Activated naive CD4-positive, alpha-beta T cell treated with anti-CD3 and anti-CD28 coated beads, Interleukin-2, amount 50 U/mL, for 24 hours (primary cell): ENCODE data around the gene CCDC6.

ENCODE experiments used
- H3K27ac Mint-ChIP-seq: one replicate; pipeline ENCODE4 v1.8.0; 2021; ENCODE audit warnings: mild to moderate bottlenecking, mixed read lengths
- H3K27me3 Mint-ChIP-seq: one replicate; pipeline ENCODE4 v1.8.0; 2021; ENCODE audit warnings: mixed read lengths
- H3K36me3 Mint-ChIP-seq: one replicate; pipeline ENCODE4 v1.8.0; 2021; ENCODE audit warnings: mixed read lengths
- H3K4me1 Mint-ChIP-seq: one replicate; pipeline ENCODE4 v1.8.0; 2021; ENCODE audit warnings: mixed read lengths
- H3K4me3 Mint-ChIP-seq: one replicate; pipeline ENCODE4 v1.8.0; 2021; ENCODE audit warnings: mild to moderate bottlenecking, mixed read lengths
- H3K9me3 Mint-ChIP-seq: one replicate; pipeline ENCODE4 v1.8.0; 2021; ENCODE audit warnings: mixed read lengths

Gene CCDC6

DNA sequence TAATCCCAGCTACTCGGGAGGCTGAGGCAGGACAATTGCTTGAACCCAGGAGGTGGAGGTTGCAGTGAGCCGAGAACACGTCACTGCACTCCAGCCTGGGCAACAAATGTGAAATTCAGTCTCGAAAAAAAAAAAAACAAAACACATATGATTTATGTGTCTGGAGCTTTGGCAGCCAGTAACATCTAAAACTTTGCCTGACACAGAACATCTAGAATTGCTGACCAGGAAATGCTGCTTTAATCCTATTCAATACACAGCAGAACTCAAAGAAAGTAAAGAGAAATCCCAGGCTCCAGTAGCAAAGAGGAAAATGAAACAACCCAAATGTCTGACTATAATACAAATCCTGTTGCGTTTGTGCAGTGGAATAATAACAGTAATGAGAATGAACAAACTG is 4.5 kb upstream of the CCDC6 start:
- peaks cover 27% of the 10 kb centered on the region for H3K4me1 Mint-ChIP-seq
- peaks cover 3% of the 10 kb centered on the region for H3K36me3 Mint-ChIP-seq
- H3K9me3 Mint-ChIP-seq: peaks cover 6% of the 10 kb centered on the region
- no peaks in the 10 kb centered on the region for H3K27me3 Mint-ChIP-seq
- H3K4me3 Mint-ChIP-seq: no peak overlapping the region
- no peak overlapping the region for H3K27ac Mint-ChIP-seq

DNA sequence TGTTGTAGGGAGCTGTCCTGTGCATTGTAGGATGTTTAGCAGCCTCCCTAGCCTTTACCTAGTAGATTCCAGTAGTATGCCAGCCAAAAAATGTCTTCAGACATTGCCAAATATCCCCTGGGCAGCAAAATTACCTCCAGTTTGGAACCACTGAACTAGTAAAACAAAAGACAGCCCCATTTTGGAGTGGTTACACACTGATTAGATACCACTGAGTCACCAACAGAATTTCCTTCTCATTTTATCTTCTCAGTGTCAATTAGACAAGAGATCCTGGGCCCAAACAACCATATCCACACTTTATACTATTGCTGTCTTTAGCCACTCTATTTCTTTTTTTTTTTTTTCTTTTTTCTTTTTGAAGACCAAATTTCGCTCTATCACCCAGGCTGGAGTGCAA is 3.5 kb upstream of the CCDC6 start:
- Mint-ChIP-seq H3K27ac (no peak overlapping the region), H3K4me3 (no peak overlapping the region), H3K27me3 (no peaks in the 10 kb centered on the region), H3K9me3 (peaks cover 6% of the 10 kb centered on the region), H3K4me1 (peaks cover 32% of the 10 kb centered on the region), H3K36me3 (peaks cover 3% of the 10 kb centered on the region)

DNA sequence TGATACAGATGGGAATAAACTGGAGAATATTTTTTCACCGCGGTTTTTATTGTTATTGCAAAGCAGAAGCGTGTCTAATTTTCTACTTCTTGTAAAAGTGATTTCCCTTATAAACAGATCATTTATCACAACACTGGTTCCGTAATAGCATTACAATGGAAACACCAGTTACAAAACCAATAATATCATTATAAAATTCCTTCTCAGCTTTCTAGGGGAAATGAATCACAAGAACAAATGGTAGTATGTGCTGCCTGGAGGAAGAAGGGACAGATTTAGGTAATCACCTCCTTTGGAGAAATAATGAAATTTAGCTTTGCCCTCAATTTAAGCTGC is 2.4 kb upstream of the CCDC6 start:
- Mint-ChIP-seq H3K9me3 (peaks cover 2% of the 10 kb centered on the region), H3K27me3 (no peaks in the 10 kb centered on the region), H3K27ac (peak overlapping the region; percentile 97), H3K36me3 (peaks cover 4% of the 10 kb centered on the region), H3K4me3 (peak overlapping the region; percentile 95), H3K4me1 (peaks cover 43% of the 10 kb centered on the region)

DNA sequence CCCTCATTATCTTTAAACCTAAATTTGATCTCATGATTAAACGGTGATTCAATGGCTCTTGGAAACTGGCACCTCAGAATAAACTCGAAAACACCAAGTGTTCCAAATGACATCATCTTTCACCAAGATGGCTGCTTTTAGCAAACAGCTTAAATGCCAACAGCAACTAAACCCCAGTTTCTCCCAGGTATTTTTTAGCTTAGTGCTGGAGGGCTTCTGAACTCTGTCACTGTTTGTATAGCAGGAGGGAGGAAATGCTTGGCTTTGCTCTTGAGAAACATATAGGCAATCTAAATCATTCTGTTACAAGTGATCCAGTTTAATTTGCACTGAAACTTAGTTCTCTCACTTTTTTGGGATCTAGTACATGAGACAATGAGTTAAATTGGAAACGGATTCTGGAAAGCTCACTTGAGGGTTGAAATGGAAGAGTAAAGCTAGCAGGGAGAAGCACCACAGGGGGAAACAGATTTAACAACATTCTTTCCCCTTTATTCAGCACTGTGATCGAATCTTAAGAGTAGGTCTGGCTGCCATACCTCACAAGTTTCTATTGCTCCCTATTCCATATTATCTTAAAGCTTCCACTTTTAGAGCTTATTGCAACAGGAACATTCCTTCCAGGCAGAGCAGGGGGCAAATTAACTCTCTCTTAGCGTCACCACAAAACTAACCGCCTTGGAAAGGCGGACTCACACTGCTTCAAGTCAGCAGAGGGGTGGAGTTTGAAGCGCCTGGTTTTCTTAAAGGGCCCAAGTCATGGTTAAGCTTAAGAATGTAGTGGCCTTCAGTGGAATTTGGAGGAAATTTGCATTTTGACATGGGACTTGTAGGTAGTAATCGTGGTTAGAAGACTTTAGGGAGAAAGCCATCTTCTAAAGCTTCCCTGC is 1.8 kb upstream of the CCDC6 start:
- Mint-ChIP-seq H3K4me1 (peaks cover 48% of the 10 kb centered on the region), H3K36me3 (peaks cover 2% of the 10 kb centered on the region), H3K4me3 (peak overlapping the region; percentile 95), H3K27me3 (no peaks in the 10 kb centered on the region), H3K9me3 (no peaks in the 10 kb centered on the region), H3K27ac (peak overlapping the region; percentile 97)

DNA sequence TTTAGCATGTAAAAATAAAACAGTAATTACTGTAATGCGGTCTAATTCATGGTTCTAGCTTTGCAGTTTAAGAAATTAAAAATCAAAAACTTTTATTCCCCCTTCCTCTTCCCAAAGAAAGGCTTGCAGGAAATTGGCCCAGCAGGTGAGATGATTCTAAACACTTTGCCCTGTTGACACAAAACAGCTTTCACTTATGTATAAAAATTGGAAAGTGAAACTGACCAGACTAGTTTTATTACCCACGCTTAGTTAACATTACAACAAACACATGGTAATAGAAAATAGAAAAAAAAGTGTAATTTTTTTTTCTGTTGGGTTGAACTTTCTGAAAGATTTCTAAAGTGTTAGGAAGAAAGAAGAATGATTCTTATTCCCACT is 1.2 kb upstream of the CCDC6 start:
- Mint-ChIP-seq H3K36me3 (peaks cover 7% of the 10 kb centered on the region), H3K9me3 (no peaks in the 10 kb centered on the region), H3K4me3 (peak overlapping the region; percentile 95), H3K27me3 (no peaks in the 10 kb centered on the region), H3K27ac (peak overlapping the region; percentile 97), H3K4me1 (peaks cover 54% of the 10 kb centered on the region)

DNA sequence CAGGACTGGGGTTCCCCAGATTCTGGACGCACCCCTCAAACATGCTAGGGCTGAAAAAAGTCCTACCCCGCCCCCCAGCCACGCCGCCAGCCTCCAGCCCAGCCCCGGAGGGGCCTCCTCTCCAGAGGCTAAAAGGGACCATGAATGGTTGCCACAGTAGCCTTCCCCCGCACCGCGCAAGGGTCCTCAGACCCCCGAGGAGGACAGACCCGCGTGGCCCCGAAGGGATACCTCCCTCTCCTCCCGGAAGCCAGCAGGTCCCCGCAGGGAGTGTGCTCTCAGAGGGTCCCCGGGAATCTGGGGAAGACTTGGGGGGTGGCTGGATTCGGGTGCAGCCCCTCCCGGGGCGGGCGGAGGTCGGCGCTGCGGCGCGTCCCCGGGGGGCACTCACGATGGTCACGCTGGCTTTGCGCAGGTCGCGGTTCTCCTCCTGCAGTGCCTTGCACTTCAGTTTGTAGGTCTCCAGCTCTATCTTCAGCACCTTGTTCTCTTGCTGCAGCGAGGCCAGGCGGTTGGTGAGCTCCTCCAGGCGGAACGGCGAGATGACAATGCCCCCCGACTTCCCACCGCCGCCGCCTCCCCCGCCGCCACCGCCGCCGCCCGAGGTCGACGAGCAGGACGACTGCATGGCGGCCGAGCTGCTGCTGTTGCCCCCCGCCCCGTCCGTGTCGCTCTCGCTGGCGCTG is 482 bp downstream of the CCDC6 start:
- Mint-ChIP-seq H3K36me3 (peaks cover 8% of the 10 kb centered on the region), H3K27ac (peak overlapping the region; percentile 97), H3K9me3 (no peaks in the 10 kb centered on the region), H3K4me3 (peak overlapping the region; percentile 95), H3K27me3 (no peaks in the 10 kb centered on the region), H3K4me1 (peaks cover 67% of the 10 kb centered on the region)

DNA sequence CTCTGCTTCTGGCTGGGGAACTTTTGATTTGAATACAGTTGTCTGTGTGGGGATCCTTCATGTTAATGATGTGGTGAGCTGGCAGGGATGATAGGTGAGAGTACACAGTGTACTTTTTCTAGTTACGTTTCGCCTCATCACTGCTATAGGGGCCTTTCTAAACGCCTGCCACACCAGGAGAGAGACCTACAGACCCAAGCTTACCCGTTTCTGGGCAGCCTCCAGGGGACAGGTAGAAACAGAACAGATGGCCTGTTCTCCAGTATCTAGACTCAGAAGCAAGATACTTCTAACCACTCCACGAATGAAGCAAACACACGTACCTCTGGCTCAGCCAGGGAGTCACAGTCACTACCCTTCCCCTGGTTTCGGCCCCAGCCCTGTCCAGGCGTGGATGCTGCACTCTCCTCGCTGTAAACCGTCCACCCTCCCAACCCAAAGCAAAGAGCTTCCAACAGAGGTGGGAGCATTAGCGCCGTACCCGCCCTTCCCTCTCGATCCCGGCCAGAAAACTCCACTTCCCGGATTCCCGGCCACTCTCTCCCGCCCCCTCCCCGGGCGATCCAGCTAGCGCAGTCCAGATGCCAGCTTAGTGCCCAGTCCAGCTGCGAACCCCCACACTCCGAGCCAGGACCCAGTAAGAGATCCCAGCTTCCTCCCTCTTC is 1.2 kb downstream of the CCDC6 start:
- Mint-ChIP-seq H3K27me3 (no peaks in the 10 kb centered on the region), H3K9me3 (no peaks in the 10 kb centered on the region), H3K4me1 (peaks cover 74% of the 10 kb centered on the region), H3K36me3 (peaks cover 8% of the 10 kb centered on the region), H3K27ac (peak overlapping the region; percentile 97), H3K4me3 (peak overlapping the region; percentile 95)

DNA sequence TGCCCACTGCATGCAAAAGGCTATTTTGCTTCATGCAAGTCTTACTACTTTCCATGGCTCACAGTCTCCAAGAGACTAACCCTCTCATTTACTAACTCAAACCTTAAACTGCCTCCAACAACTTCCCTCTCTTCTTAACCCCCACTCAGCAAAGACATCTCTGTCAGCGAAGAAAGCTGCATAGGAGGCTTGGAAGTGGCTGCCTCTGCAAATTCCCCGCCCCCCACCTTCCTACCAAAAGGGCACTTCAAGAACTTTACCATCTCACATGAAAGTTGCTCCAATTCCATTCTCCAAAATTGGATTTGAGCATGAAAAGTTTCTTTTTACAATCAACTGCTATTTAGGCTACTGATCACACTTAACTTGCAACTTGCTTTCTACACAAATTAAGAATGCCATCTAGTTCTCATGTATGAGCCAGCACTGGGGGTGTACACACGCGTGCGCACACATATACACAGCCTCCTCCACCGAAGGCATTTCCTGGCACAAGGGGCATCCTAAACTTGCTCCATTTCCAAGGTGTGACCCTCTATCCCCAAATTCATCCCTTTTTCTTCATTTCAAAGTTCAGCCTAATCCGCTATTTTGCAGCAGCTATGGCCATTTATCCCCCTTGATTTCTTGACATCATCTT is 1.8 kb downstream of the CCDC6 start:
- peak overlapping the region; percentile 95 for H3K4me3 Mint-ChIP-seq
- H3K4me1 Mint-ChIP-seq: peaks cover 76% of the 10 kb centered on the region
- no peaks in the 10 kb centered on the region for H3K9me3 Mint-ChIP-seq
- no peaks in the 10 kb centered on the region for H3K27me3 Mint-ChIP-seq
- peak overlapping the region; percentile 97 for H3K27ac Mint-ChIP-seq
- H3K36me3 Mint-ChIP-seq: peaks cover 9% of the 10 kb centered on the region

DNA sequence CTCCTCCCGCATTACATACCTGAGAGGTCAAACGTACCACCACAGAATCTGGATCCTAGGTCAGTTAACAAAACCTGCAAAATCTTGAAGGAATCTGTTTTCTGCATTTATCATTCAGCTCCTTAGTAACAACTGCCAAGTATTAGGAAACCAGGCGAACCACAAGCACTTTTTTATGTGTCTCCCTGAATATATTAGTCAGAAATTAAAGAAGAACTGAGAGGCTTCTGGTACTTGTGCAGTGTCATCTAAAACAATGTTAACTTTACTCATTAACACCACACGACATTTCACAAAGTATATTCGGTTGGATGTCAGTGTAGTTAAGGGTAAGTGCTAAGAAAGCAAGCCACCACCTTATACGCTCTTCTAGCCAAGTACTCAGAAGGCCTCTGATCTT is 2.5 kb downstream of the CCDC6 start:
- peaks cover 81% of the 10 kb centered on the region for H3K4me1 Mint-ChIP-seq
- H3K27ac Mint-ChIP-seq: peak overlapping the region; percentile 42
- H3K4me3 Mint-ChIP-seq: peak overlapping the region; percentile 95
- H3K9me3 Mint-ChIP-seq: no peaks in the 10 kb centered on the region
- no peaks in the 10 kb centered on the region for H3K27me3 Mint-ChIP-seq
- H3K36me3 Mint-ChIP-seq: peaks cover 10% of the 10 kb centered on the region

DNA sequence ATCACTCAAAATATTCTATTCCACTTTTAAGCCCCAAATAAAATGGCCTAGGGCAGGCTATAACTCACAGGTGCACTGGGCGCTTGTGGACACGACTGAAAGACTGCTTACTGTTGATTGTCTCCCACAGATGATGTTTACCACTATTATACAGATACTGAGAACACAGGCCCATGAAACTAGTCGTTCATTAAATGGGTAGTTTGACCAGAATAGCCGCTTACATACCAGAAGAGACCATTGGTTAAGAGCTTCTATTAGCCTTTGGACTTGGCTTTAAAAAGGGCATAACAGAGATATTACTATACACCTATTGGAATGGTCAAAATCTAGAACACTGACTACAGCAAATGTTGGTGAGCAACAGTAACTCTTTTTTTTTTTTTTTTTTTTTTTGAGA is 4.3 kb downstream of the CCDC6 start:
- Mint-ChIP-seq H3K4me3 (no peak overlapping the region), H3K36me3 (peaks cover 11% of the 10 kb centered on the region), H3K9me3 (no peaks in the 10 kb centered on the region), H3K4me1 (peaks cover 78% of the 10 kb centered on the region), H3K27ac (no peak overlapping the region), H3K27me3 (no peaks in the 10 kb centered on the region)

DNA sequence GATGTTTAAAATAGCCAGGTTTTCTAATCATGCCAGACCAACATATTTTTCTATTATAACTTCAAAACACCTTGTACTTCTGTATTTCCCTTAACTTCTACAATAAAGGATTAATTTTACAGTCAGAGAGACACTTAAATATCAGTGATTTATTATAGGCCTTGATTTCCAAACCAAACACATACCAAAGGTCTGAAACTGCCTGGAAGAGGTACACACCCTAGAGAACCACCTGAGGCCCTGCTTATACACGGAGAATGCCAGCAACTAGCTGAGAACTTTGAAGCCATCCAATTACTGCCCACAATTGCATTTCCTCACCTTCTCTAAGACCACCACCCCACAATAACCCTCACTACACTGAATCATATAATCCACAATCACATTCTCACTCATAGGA is 4.9 kb downstream of the CCDC6 start:
- Mint-ChIP-seq H3K4me1 (peaks cover 81% of the 10 kb centered on the region), H3K27me3 (no peaks in the 10 kb centered on the region), H3K4me3 (no peak overlapping the region), H3K36me3 (peaks cover 11% of the 10 kb centered on the region), H3K27ac (no peak overlapping the region), H3K9me3 (no peaks in the 10 kb centered on the region)

DNA sequence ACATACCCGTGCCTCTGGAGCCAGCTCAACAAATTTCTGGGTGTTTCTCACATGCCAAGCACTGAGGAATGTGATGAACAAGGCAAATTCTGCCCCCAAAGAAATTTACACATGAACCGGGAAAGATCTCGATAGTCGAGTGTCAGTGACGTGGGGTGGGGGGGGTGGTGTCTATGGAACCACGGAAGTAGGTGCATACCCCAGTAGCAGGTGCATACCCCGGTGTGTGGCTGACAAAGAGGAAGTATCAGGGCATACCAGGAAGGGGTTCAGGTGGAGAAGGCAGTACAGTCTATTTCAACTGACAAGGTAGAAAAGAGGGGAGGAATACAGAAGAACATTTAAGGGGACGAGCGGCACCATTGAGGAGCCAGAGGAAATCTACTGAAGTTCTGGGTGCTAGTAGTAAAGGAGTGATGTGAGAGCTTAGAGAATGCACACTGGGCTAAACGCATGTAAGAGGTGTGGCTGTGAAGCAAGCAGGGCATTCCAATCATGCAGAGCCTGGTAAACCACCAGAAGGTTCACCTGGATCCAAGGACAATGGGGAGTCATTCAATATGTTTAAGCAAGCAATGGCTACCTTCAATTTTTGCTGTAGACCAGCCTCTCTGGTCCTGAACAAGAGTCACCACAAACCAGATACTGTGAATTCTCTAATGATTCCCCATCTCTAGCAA is 6.2 kb downstream of the CCDC6 start:
- Mint-ChIP-seq H3K27ac (peak overlapping the region; percentile 61), H3K36me3 (peaks cover 11% of the 10 kb centered on the region), H3K4me1 (peaks cover 91% of the 10 kb centered on the region), H3K27me3 (no peaks in the 10 kb centered on the region), H3K9me3 (no peaks in the 10 kb centered on the region), H3K4me3 (no peak overlapping the region)

DNA sequence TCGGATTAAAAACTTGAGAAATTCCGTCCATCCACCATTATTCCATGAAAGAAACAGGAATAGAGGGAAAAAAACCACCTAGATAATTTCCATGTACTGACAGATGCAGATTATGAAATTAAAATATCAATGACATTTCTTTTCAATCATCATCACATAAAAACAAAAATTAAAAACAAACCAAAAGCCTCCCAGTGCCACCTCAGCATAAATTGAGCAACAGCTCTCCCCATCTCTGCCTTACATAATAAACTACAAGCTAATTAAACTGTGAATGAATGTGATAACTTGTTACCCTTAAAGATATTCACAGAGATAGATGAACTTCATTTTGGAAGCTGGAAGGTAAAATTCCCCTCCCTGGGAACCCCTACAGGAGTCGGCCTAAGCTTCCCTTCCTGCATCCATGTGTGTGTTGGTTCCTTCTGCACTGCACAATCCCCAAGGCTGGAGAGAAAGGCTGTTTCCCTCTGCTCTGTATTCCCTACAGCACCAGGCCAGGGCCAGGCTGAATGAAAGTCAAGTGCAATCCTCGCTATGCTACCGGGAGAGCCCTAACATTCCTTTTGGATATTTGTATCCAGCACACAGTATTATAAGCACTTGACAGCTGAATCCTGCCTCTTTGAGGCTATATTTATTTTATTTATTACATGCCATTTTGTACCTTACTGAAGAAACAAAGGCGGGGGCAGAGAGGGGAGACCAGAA is 8.1 kb downstream of the CCDC6 start:
- Mint-ChIP-seq H3K4me3 (no peak overlapping the region), H3K9me3 (no peaks in the 10 kb centered on the region), H3K4me1 (peaks cover 89% of the 10 kb centered on the region), H3K27ac (peak overlapping the region; percentile 14), H3K36me3 (peaks cover 11% of the 10 kb centered on the region), H3K27me3 (no peaks in the 10 kb centered on the region)

DNA sequence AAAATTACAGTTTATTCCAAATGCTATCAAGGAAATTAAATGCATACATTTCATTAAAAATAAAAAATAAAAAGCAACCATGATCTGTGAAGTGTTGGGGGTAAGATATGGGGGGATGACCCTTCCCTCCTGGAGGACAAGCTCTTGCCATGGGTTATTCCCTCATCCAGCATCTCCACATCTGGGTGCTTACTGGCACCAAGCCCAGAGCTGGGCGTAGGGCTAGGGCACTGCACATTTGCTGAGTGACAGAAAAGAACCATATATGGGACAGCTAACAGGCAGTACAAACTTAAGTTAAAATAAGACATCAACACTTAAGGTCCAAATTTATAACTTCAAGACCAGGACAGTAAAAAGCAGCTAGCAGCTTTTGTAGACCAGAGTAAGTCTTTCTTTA is 10.2 kb downstream of the CCDC6 start:
- H3K27ac Mint-ChIP-seq: no peak overlapping the region
- H3K36me3 Mint-ChIP-seq: peaks cover 7% of the 10 kb centered on the region
- H3K27me3 Mint-ChIP-seq: no peaks in the 10 kb centered on the region
- no peak overlapping the region for H3K4me3 Mint-ChIP-seq
- H3K9me3 Mint-ChIP-seq: no peaks in the 10 kb centered on the region
- H3K4me1 Mint-ChIP-seq: peaks cover 86% of the 10 kb centered on the region
